ENCODE measurements around the gene CDH23. TPM values are rescaled to one million over a fixed set of nuclear protein-coding genes. Genes with fewer than 3 reads are reported as not detected.

CDH23 gene
- total RNA-seq, 1 experiment from 2014 or later, result 0.37 TPM

- no peak for DNase-seq (ENCODE audit: low spot score)
These were observed 345.8 kb downstream of the CDH23 start for GRCh38 chr10:71742301-71743088.

DNA sequence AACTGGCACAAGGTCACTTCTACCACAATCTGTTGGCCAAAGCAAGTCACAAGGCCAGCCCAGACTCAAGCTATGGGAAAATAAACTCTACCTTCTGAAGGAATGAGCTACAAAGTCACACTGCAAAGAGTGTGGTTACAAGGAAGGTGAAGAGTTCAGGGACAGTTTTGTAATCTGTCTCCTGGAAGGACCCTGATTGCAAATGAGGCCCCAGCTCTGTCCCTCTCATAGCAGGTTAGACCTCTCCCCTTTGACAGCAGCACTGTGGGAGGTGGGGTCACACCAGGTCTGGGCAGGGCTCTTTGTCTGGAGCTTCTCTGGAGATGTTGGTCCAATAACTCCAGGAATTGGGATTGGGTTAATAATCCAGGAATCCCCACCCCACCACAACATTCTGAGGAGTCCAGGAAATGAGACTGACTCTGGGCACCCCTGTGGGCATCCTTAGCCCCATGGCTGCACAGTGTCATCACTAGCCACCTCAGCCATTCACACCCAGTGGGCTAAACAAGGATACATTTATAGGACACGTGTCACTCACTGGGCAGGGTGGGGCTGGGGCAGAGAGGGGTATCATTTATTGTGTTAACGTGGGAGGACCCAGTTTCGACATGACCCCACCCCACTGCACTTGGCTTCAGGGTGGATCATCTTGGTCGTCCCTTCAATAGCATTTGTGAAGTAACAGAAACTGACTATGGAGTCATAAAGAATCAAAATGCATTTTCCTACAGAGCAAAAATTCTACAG, 346.5 kb downstream of the CDH23 start:
- DNase-seq (ENCODE audit: low spot score), result no peak

GRCh38 chr10:71743866-71744265, 347.1 kb downstream of the CDH23 start:
- DNase-seq (ENCODE audit: low spot score), result no peak

GRCh38 chr10:71744897-71745663, 348.4 kb downstream of the CDH23 start:
- DNase-seq (ENCODE audit: low spot score), result no peak

- no peak for DNase-seq (ENCODE audit: low spot score)
These were observed 349.0 kb downstream of the CDH23 start for GRCh38 chr10:71745664-71746250.

GRCh38 chr10:71746344-71747037, 349.8 kb downstream of the CDH23 start:
- DNase-seq (ENCODE audit: low spot score), result no peak

- DNase-seq (ENCODE audit: low spot score), result no peak
These were observed 350.4 kb downstream of the CDH23 start for GRCh38 chr10:71747039-71747531.

GRCh38 chr10:71747551-71748523, 351.1 kb downstream of the CDH23 start:
- DNase-seq (ENCODE audit: low spot score), result no peak

- DNase-seq (ENCODE audit: low spot score), result no peak
These were observed 352.0 kb downstream of the CDH23 start for GRCh38 chr10:71748671-71749191.

DNA sequence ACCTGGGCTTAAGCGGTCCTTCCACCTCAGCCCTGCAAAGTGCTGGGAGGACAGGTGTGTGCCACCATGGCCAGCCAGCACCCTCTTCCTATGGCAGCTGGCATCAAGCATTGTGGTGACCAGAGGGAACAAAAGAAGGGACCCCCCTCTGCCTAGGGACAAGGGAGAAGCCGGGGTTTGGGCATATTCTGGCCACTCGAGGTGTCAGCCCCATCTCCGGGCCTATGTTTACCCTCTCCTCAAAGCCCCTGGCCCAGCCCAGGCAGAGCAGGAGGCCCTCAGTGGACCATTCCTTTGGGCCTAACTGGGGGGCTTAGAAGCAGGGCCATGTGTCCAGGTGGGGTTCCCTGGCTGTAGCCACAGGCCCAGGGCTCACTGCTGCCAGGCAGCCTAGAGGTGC, 352.7 kb downstream of the CDH23 start:
- no peak for DNase-seq (ENCODE audit: low spot score)

GRCh38 chr10:71750124-71750841, 353.6 kb downstream of the CDH23 start:
- DNase-seq (ENCODE audit: low spot score), result no peak

- DNase-seq (ENCODE audit: low spot score), result no peak
These were observed 354.3 kb downstream of the CDH23 start for GRCh38 chr10:71750986-71751385.

DNA sequence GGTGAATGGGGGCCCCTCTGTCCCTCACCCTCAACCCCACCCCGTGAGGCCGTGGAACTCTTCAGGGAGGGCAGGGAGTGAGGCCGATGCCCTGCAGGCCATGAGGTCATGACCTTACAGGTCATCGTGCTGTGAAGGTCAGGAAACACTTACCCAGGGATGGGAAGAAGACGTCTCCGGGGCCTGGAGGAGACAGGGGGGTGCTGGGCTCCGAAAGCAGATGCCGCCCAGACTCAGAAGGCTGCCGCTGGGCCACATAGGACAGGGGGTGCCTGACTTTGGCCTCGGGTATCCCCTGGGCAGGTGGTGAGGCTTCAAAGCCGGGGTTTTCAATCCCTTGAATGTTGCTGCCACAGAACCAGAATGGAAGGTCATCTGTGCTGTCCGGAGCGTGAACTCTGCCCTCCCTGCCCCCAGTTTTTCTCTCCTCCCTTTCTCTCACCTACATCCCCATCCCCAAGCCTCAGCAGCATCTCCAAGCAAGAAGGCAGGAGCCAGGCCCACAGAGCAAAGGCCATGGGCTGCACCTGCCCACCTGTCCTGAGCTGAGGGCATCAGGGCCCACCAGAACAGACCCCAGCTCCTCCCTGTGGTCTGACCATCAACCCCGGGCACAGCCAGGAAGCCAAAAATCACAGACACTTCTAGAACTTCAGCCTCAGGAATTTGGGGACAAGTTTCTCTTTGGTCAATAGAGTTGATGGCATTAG, 354.9 kb downstream of the CDH23 start:
- no peak for DNase-seq (ENCODE audit: low spot score)

GRCh38 chr10:71752391-71753090, 355.8 kb downstream of the CDH23 start:
- no peak for DNase-seq (ENCODE audit: low spot score)

DNA sequence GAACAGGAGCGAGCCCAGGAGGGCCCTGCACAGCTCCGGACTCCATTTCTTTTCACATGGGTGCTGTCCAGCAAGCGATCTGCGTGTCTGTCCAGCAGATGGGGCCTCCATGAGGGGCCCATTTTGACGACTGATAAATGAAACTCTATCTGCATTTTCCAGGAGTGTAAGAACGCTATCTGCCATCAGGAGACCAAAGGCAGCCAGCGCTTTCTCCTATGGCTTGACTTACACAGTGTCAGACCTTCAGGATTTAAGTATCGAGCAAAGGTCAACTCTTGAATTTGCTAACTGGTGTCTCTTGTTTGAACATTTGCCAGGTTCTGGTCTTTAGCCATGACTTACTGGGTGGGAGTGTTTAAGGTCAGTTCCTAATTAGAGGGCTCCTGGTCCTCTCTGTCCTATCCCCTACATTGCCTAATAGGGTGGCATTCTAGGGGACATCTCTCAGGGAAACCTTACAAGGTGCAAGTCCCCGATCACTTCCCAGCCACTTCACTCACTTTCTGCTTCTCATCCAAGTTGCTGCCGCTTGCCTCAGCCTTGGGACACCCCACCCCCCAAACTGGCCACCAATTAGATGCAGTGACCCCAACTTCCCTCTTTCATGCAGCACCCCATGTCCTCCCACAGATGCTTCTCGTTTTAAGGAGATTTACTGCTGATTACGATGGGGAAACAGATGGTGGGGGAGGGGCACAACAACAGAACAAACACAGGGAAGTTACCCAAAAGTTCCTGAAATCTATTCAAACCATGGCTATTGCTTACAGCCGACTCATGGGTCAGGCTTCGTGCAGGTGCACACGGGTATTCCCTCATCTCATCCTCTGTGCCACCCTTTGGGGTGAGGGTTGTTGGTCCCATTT, 356.6 kb downstream of the CDH23 start:
- no peak for DNase-seq (ENCODE audit: low spot score)

GRCh38 chr10:71753960-71754505, 357.3 kb downstream of the CDH23 start:
- no peak for DNase-seq (ENCODE audit: low spot score)

All from H4 (cell line).